Cardiac muscle cell (in vitro differentiated cells and primary cell): ENCODE data around the gene TNFRSF1B. TPM values are rescaled to one million over a fixed set of nuclear protein-coding genes. Genes with fewer than 3 reads are reported as not detected.
"Not testable (repeated sequence)": the region's sequence is repeated elsewhere in the genome, so short reads cannot be mapped to it uniquely, and the experiment has no call there.

ENCODE experiments used
- DNase-seq, 2 donors: peaks; one replicate each; pipeline versions ENCODE4 v3.0.0 to v3.0.0-alpha.2; 2010 to 2017; ENCODE audit warnings: low read depth in 1 of 2, low spot score in 1 of 2
- H3K27ac ChIP-seq: fragments of 200-600 bp; sonication (generic); 2 replicates; pipeline ENCODE4 v1.5.1; 2016
- H3K27me3 ChIP-seq: fragments of 200-600 bp; sonication (generic); 2 replicates; pipeline ENCODE4 v1.6.0; 2016; ENCODE audit warnings: control low read depth
- H3K36me3 ChIP-seq: fragments of 200-600 bp; sonication (generic); 2 replicates; pipeline ENCODE4 v1.5.1; 2016; ENCODE audit warnings: control low read depth
- H3K4me1 ChIP-seq: fragments of 200-600 bp; sonication (generic); 2 replicates; pipeline ENCODE4 v1.8.1; 2017; ENCODE audit warnings: low read depth, mild to moderate bottlenecking, mixed run types
- H3K4me3 ChIP-seq: fragments of 200-600 bp; sonication (generic); 2 replicates; pipeline ENCODE4 v1.5.1; 2016; ENCODE audit warnings: mild to moderate bottlenecking
- H3K9me3 ChIP-seq: fragments of 200-600 bp; sonication (generic); 2 replicates; pipeline ENCODE4 v1.5.1; 2017; ENCODE audit warnings: low read depth, mild to moderate bottlenecking, control low read depth
- polyA plus RNA-seq: library from polyadenylated mRNA; unstranded; fragments of >200 nt; fragmentation: Nextera tagmentation; extraction: Ambion mirVana; gene quantifications from 2 replicates; pipeline ENCODE4 v1.2.1, GENCODE V29; 2016
- total RNA-seq: library from RNA; depleted of rRNA; stranded (reverse); fragments of >200 nt; gene quantifications from 2 replicates; pipeline ENCODE4 v1.2.3, GENCODE V29; 2016
- TF ChIP-seq, protein P1 (sequence below): IDR thresholded peaks from 2 replicates; pipeline ENCODE4 v1.5.1; 2012; ENCODE audit warnings: low read depth, mild to moderate bottlenecking, low read length

TNFRSF1B gene
- total and polyA plus RNA-seq, 2 experiments from 2014 or later = 0.27 TPM; not detected in 1

- H3K4me1 ChIP-seq = no peaks in the 10 kb centered on the region
- no peak overlapping the region for H3K27ac ChIP-seq
- DNase-seq = peak; percentile 88
- H3K9me3 ChIP-seq = no peaks in the 10 kb centered on the region
- no peaks in the 10 kb centered on the region for H3K36me3 ChIP-seq
- TF ChIP-seq, protein P1, sequence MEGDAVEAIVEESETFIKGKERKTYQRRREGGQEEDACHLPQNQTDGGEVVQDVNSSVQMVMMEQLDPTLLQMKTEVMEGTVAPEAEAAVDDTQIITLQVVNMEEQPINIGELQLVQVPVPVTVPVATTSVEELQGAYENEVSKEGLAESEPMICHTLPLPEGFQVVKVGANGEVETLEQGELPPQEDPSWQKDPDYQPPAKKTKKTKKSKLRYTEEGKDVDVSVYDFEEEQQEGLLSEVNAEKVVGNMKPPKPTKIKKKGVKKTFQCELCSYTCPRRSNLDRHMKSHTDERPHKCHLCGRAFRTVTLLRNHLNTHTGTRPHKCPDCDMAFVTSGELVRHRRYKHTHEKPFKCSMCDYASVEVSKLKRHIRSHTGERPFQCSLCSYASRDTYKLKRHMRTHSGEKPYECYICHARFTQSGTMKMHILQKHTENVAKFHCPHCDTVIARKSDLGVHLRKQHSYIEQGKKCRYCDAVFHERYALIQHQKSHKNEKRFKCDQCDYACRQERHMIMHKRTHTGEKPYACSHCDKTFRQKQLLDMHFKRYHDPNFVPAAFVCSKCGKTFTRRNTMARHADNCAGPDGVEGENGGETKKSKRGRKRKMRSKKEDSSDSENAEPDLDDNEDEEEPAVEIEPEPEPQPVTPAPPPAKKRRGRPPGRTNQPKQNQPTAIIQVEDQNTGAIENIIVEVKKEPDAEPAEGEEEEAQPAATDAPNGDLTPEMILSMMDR = peak; percentile 87
- H3K27me3 ChIP-seq = no peaks in the 10 kb centered on the region
- no peak overlapping the region for H3K4me3 ChIP-seq
These were observed 42.1 kb downstream of the TNFRSF1B start for GRCh38 chr1:12208764-12209494.

- Histone ChIP-seq H3K4me3 (no peak overlapping the region), H3K27ac (no peak overlapping the region), H3K27me3 (no peaks in the 10 kb centered on the region), H3K36me3 (no peaks in the 10 kb centered on the region), H3K4me1 (no peaks in the 10 kb centered on the region), H3K9me3 (no peaks in the 10 kb centered on the region)
- no peak for DNase-seq
- TF ChIP-seq, protein P1 = no peak
These were observed 42.7 kb downstream of the TNFRSF1B start for GRCh38 chr1:12209495-12209832.

GRCh38 chr1:12215118-12215961 lies 48.5 kb downstream of the TNFRSF1B start:
- TF ChIP-seq, protein P1 = no peak
- Histone ChIP-seq H3K4me1 (no peaks in the 10 kb centered on the region), H3K27ac (no peak overlapping the region), H3K27me3 (no peaks in the 10 kb centered on the region), H3K9me3 (no peaks in the 10 kb centered on the region), H3K36me3 (no peaks in the 10 kb centered on the region), H3K4me3 (no peak overlapping the region)
- DNase-seq = no peak

- TF ChIP-seq, protein P1 = no peak
- H3K27ac ChIP-seq = no peak overlapping the region
- H3K36me3 ChIP-seq = no peaks in the 10 kb centered on the region
- no peaks in the 10 kb centered on the region for H3K27me3 ChIP-seq
- H3K9me3 ChIP-seq = no peaks in the 10 kb centered on the region
- H3K4me3 ChIP-seq = no peak overlapping the region
- no peaks in the 10 kb centered on the region for H3K4me1 ChIP-seq
- no peak for DNase-seq
These were observed 53.0 kb downstream of the TNFRSF1B start for GRCh38 chr1:12219800-12220199.

- TF ChIP-seq, protein P1 = no peak
- H3K4me3 ChIP-seq = no peak overlapping the region
- no peaks in the 10 kb centered on the region for H3K4me1 ChIP-seq
- H3K27ac ChIP-seq = no peak overlapping the region
- H3K27me3 ChIP-seq = no peaks in the 10 kb centered on the region
- DNase-seq = no peak
- H3K36me3 ChIP-seq = no peaks in the 10 kb centered on the region
- H3K9me3 ChIP-seq = no peaks in the 10 kb centered on the region
These were observed 54.1 kb downstream of the TNFRSF1B start for GRCh38 chr1:12220890-12221289.

- not testable (repeated sequence) for H3K27ac ChIP-seq, H3K4me1 ChIP-seq, DNase-seq, H3K9me3 ChIP-seq, H3K4me3 ChIP-seq, H3K36me3 ChIP-seq, H3K27me3 ChIP-seq
These were observed 55.9 kb downstream of the TNFRSF1B start for GRCh38 chr1:12222700-12223099.

GRCh38 chr1:12224092-12224491 lies 57.3 kb downstream of the TNFRSF1B start:
- not testable (repeated sequence) for DNase-seq, H3K27me3 ChIP-seq, H3K4me1 ChIP-seq, H3K27ac ChIP-seq, H3K4me3 ChIP-seq, H3K36me3 ChIP-seq, H3K9me3 ChIP-seq
